HG02938 (cell line): ENCODE data around the gene CDH13.

Source experiments
- ATAC-seq: cut with Tn5 transposase; IDR thresholded peaks from one replicate; pipeline ENCODE4 v1.9.1; 2021; ENCODE audit warnings: mild to moderate bottlenecking, moderate library complexity; ENCODE audit not compliant: unreplicated experiment

CDH13 gene

DNA sequence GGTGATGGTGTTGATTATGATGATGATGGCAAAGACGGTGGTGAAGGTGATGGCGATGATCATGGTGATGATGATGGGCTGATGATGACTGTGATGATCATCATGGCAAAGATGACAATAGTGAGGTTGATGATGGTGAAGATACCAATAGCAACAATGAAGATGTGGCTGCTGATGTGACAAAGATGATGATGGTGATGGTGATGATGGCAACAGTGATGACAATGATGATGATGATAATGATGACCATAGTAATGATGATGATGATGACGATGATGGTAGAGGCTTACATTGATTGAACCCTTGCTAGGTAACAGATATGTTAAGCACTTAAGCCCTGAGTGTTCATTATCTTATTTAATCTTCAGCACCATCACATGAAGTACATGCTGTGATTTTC is 817.2 kb downstream of the CDH13 start:
- ATAC-seq = no peak

DNA sequence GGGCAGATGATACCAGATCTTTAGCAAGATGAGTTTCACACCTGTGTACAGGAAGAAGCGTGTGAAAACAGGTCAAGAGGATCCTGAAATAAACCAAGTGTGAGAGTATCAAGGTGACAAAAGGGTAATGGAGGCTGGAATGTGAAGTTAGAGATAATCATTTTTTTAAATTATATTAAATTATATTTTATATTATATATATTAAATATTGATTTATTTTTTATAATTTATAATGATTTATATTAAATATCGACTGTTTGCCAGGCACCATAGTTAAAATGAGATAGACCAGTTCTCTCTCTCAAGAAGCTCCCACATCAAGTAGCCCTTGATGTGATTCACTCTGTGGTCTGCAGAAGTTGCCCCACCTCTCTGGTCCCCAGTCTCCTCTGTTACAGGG is 820.8 kb downstream of the CDH13 start:
- no peak for ATAC-seq

DNA sequence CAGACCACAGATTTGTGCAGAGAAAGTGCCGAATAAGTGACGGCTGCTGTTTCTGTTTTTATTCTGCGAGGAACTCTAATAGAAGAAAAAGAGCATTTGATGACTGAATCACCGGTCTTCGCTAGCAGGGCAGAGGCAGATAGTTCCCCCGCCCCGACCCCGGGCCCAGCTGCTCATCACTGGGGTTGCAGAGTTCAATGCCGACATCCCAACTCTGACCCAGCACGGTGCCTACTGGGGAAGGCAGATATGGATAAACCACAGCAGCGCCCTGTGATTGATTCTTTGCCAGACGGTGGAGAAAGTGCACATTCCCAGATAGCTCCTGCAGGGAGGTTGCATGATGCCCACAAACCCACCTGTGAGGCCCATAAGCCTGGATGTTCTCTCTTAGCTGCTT is 823.1 kb downstream of the CDH13 start:
- ATAC-seq = no peak

DNA sequence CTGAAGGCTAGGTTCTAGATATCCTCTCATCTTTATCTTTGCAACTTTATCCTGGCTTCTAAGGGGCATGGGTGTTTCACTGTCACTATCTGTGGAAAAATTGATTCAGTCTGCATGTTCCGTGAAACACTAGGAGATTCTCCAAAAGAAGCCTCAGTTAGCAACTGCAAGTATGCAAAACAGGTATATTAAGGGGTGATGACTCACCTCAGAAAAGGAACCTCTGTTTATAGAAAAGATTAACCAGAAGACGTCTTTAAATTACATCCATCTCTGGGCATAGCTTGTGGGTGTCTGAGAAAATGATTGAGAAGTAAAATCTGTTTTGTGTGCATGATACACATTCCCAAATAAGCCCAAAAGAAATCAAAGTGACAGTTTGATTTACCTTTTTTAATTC is 827.2 kb downstream of the CDH13 start:
- ATAC-seq = peak; percentile 48

DNA sequence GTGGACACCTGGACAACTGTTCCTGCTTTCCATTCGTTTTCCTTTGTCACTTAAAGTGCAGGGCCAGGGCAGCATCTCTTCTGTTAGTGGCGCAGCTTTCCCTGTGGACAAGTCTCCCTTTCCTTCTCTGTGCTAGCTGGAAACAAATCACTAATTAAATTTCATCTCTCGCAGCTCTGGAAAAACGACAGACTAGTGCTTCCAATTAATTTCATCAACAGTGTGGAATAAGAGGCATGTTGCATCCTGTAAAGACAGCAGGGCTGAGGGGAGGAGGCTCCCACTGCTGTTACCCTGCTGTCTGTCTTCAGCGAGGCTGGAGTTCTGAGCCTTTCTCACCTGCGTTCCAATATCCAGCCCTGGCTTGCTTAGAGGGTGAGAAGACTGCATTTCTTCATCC is 828.9 kb downstream of the CDH13 start:
- no peak for ATAC-seq

DNA sequence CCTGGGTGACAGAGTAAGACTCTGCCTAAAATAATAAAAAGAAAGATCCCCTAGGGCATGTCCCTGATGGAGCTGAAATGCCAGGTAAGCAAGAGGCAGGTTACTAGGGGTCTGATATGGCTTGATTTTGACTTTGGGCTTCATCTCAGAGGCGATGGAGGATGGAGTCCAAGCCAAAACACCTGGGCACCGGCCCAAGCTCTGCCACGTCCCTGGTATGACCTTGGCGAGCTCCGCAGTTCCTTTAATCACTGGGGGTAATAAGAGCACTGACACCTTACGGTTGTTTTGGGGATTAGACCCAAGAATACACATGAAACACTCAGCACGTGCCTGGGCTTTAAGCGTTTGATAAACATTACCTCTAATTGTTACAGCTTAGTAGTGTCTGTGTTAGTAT is 830.2 kb downstream of the CDH13 start:
- ATAC-seq = no peak

DNA sequence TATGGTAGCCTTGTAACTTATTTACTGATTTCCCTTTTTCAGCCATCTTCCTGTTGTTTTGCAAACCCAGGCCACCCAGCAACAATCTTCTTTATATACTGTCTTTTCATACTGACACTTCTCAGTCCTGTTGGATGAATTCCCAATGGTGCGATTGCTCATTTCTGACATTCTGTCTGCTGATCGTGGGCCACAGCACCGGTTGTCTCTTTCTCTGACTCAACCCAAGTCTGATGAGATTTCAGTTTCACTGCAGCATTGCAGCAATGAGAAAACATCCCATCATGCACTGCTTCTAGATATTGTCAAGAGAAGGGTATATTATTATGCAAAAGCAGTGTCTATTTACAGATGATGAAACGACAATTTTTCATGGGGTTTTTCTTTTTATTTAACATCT is 831.8 kb downstream of the CDH13 start:
- peak; percentile 88 for ATAC-seq

DNA sequence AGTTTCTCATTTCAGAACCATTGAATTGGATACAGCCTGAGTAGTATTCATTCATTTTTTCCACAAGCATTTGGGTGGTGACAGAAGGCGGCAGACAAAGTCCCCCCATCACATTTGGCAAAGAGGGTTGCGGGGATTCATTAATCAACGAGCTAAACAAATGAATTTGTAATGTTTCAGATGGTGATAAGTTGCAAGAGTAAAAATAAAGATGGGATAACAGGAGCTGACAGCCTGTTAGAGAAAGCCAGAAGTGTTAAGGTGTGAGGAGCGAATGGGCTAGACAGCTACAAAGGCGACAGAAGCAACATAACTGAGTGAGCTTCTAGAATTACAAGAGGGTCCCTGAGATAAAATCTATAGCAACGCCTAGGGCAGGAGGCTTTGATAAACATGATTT is 838.2 kb downstream of the CDH13 start:
- ATAC-seq = no peak

DNA sequence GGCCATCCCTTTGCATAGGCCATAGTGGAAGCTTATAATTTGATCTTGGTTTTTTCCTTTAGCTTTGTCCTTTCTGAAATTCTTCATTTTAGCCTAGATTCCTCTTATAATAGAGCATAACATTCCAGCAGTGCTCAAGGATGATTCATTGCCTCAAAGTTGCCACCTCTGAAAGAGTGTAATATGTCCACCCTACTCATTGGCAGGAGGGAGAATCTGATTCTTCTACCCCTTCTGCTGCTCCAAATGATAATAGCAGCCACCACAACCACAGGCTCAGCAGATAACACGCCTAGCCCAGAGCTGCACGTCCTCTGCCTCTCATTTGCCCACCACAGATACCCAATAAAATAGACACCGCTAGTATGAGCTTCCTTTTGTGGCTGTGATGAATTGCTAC is 843.6 kb downstream of the CDH13 start:
- no peak for ATAC-seq

DNA sequence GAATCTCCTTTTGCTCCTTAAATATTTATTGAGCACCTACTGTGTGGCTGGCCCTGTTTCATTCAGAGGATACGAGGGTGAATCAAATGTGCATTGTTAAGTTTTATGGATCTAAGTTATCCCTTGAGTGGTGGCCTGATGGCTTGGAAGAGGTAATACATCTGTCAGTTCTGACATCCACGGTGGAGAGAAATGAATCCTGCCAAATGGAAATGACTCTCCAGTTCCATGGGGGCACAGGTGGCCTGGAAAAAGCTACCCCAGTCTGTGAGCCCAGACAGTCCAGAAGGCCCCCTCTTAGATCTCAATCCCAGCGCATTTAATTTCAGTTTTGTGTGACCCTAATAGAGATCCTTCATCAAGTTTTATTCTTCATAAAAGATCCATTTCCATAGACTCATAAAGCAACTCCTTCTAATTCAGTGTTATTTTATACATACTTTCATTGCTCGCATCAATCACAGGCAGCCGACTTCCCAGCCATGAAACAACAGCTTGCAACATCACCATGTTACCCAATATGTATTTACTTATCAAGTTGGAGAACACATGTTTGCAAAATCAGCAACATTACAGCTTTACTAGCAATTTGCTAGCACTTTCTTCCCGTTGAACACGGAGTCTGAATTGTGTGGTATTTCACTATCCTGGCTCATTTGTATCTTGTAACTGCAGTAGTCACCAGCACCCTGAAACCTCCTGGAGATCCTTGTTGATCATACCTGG is 846.2 kb downstream of the CDH13 start:
- ATAC-seq = no peak

DNA sequence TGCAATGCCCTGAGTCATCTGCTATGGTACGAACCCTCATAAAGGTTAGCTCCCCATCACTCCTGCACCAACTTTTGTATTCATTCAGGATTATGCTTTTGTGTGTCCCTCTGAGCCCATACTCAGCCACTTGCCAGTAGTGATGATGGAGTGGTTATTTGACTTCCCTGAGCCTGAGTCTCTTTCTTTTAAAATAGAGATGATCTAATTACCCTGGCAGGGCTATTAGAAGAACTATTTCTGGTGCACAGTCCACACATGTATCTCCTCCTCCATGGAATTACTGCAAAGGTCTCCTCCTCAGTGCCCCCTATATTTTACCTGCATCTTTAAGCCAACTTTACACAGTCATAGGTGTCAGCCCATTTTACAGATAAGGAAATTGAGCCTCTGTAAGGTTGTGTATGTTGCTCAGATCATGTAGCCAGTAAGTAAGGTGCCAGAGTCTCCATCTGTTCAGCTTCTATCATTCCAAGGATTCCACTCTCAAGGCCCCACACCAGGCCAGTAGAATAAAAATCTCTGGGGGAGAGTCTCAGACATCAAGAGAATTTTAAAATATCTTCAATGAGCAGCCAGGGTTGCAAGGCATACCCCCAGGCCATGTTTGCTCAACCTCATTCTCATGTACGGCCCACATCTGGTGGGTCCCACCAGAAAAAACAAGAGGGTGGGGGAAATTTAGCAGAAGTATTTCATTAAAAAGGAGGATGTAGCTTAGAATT is 847.3 kb downstream of the CDH13 start:
- no peak for ATAC-seq

DNA sequence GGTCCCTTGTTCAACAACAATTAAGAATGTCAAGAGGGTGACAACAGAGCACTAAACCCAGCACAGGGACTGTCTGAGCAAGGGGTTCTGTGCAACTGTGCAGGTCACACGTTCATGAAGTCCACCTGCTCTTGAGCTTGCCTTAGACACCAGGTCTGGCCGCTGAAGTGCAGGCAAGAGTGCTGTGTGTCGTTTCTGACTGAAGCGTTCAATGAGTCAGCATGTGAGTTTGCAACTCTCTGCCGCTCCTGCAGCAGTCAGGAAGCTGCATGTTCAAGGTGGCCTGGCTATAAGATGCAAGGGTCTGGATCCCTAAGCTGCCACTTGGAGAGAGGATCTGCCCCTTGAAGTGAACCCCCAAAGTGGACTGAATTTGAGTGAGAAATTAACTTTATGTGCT is 848.3 kb downstream of the CDH13 start:
- no peak for ATAC-seq

DNA sequence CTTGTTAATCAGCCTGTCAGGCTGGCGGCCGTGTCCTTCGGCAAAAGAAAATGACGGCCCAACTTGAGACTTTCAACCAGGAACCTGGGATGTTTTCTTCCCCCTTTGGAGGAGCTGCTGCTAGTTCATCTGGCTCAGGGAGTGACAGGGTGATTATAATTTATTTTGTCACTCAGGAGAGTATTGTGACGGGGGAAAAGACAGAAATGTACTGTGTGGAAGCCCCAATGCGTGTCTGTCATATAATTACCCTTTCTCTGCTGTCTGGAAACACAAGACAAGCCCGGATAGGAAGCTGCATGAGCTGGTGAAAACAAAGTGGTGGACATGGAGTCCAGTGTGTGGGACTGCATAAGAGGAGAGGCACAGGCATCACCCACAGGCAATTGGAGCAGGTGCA is 854.8 kb downstream of the CDH13 start:
- ATAC-seq = no peak

DNA sequence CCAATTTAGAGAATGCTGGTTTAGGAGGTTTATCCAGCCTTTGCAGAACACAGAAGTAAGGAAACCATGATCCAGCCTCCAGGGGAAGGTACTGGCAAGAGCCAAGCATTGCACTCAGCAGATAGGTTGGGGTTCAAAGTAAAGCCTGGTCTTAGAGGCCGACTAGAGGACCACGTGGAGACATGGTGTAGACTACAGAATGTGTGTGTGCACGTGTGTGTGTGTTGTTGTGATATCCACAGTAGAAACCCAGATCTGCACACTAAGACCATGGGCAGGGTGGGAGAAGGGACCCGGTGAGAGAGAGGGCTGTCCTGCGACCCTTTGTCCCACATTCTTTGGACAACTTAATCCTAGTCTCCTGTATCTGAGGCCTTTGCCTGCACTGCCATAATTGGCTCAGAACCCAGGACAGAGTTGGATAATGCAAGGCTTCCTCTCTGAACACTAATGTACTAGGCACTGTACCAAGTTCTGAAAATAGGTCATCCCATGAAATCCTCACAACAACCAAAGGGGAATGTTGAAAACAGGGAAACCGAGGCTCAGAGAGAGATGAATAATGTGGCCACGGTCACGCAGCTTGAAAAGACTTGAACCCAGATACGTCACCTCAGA is 855.9 kb downstream of the CDH13 start:
- ATAC-seq = no peak

DNA sequence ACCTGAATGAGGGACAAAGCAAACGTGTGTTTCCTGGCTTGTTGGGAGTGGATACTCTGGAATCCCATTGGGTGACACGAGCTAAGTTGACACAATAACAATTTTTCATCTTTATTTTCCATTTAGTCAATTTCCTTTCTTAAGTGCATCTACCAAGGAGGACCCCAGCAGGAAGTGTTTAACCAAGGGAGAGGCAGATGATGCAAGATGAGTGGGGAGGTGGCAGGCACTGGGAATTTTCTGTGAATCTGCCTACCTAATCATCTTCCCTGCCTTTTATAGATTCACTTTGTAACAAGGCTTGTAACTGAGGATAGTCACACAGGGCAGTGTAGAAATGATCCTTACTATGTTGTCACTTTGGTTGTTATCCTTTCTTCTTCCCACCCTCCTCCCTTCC is 863.3 kb downstream of the CDH13 start:
- no peak for ATAC-seq

DNA sequence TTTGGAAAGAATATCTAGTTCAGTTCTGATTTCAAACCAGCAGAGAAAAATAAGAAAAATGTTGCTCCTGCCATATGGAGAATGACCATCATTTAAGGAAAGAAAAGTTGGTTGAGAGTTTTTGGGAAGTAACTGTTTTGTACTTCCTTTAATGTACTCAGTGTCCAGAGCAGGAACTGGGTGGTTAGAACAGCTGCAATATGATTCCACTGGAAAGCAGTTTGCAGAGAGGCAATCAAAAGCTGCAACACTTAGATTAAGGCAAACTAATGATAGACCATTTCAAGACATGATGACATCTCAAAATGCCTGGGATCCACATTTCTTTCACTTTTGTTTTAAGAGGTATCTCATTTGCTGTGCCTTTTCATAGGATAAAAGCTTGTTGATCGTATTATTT is 867.7 kb downstream of the CDH13 start:
- ATAC-seq = no peak

DNA sequence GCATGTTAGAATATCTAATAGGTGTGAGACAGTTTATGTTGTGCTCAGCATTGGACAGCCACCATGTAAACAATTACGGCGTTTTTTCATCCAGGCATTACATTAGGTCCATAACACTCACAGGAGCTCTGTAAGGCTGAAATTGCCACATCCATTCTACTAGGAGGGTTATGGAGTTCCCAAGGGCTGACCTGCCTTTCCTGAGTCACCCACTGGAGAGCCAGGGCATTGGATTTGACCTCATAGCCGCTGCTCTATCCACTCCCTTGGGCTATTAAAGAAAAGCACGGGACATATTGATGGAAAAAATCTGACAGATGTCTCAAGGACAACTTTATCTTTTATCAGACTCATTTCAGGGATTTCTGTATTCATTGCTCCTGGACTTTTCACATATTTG is 874.7 kb downstream of the CDH13 start:
- ATAC-seq = no peak

DNA sequence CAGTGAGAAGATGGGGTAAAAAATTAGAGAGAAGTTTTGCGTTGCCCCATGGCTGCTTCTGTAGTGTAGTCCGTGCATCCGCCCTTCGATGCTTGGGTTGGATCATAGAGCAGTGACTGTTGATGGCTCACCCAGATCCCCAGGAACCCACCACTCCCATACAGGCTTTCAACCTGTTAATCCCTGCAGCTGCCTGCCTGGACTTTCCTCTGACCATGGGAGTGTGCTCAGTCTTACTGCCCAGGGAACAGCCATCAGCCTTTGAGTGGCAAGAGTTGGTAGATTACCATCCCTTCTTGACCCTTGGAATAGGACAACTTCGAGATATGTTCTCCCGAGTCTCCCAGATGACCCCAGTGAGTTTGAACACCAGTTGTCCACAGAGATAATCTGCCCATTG is 881.5 kb downstream of the CDH13 start:
- no peak for ATAC-seq

DNA sequence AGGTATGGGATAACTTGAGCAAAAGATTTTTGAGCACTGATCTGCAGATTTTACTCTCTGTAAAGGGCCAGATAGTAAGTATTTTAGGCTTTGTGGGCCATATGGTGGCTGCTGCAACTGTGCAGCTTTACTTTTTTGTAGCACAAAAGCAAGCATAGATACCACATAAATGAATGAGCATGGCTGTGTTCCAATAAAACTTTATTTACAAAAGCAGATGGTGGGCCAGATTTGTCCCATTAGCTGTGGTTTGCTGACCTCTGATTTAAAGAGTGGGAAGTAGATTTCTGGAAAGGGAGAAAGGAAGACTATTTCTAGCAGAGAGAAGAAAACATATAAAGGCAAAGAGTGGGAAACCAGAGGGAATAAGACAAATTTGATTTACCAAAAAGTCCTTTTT is 882.5 kb downstream of the CDH13 start:
- ATAC-seq = no peak

DNA sequence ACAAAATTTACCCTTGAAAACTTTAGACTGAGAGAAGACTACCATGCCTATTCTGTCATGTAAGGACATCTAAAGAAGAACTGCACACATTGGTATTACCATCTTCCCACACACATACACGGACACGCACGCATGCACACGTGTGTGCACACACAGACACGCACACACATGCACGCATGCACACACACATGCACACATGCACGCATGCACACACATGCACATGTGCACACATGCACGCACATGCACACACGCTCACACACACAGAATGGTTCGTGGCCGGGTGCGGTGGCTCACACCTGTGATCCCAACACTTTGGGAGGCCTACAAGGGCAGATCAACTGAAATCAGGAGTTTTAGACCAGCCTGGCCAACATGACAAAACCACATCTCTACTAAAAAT is 884.1 kb downstream of the CDH13 start:
- no peak for ATAC-seq

DNA sequence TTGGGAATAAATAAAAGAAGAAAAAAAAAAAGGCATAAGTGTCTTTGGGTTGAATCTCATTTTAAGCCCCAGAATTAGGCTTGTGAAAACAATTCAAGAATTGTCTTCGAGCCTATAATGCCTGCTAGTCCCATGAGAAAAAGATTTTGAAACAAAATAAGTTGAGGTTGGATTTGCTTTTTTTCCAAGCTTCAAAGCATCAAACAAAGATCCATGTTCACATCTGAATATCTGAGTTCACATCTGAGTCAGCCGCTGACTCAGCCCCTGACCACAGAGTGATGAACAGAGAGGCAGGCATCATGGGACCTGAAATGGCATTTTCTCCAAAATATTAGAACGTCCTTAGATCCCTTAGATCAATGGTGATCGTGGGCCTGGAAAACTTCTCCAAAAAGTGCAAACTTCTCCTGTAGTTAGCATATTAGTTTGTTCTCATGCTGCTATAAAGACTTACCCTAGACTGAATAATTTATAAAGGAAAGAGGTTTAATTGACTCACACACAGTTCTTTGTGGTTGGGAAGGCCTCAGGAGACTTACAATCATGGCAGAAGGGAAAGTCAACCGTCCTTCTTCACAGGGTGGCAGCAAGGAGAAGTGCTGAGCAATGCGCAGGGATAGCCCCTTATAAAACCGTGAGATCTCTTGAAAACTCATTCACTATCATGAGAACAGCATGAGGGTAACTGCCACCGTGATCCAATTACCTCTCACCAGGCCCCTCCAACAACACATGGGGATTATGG is 886.4 kb downstream of the CDH13 start:
- no peak for ATAC-seq

DNA sequence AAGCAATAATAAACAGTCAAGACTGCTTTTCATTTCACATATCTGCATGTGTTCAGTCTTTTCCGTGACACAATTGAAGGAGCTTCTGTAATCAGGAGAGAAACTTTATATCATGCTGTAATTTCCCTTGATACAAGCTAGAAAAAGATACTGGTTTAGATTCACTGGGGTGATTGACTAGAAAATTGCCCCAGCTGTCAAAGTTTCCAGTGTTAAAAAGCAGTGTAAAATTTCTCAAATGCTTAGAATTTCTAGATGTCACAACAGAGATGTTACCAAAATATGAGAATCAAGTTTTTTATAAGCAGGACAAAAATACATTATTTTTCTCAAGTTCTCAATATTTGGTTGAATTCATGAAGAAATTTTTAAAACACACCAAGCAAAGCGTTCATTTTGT is 888.6 kb downstream of the CDH13 start:
- no peak for ATAC-seq
